HL-60 (cell line): ENCODE data around the gene SLC41A3.
A peak's percentile ranks its signal among the peaks of the same experiment; 100 is the strongest.
"Not testable (repeated sequence)": the region's sequence is repeated elsewhere in the genome, so short reads cannot be mapped to it uniquely, and the experiment has no call there.

ENCODE experiments used
- DNase-seq, 2 experiments: peaks; one replicate each; pipeline ENCODE4 v3.0.0-alpha.2; 2010 to 2020; ENCODE audit warnings: low read depth in 1 of 2, low spot score in 1 of 2
- H3K27ac ChIP-seq: fragments of 250-450 bp; sonication (Bioruptor Pico); replicated peaks from 2 replicates; pipeline ENCODE4 v1.5.1; 2020; ENCODE audit warnings: mild to moderate bottlenecking, moderate library complexity
- H3K27me3 ChIP-seq: fragments of 250-450 bp; sonication (Bioruptor Pico); 2 replicates; pipeline ENCODE4 v1.5.1; 2021; ENCODE audit warnings: mild to moderate bottlenecking, moderate library complexity; ENCODE audit not compliant: insufficient read depth, poor library complexity, severe bottlenecking
- H3K4me3 ChIP-seq: replicated peaks from 2 replicates; pipeline ENCODE4 v1.5.1; 2011; ENCODE audit warnings: mild to moderate bottlenecking, control low read depth, low read length; ENCODE audit not compliant: insufficient read depth
- CTCF ChIP-seq: IDR thresholded peaks from one replicate; pipeline ENCODE4 v1.5.1; 2011; ENCODE audit warnings: low read length, control low read depth, inconsistent platforms; ENCODE audit not compliant: insufficient read depth
- GABPA ChIP-seq: IDR thresholded peaks from 2 replicates; pipeline ENCODE4 v1.6.1; 2012; ENCODE audit warnings: low read depth
- POLR2AphosphoS5 ChIP-seq: IDR thresholded peaks from 2 replicates; pipeline ENCODE4 v1.6.1; 2012; ENCODE audit warnings: low read depth
- REST ChIP-seq: IDR thresholded peaks from 2 replicates; pipeline ENCODE4 v1.6.1; 2012; ENCODE audit warnings: low read depth; ENCODE audit not compliant: insufficient replicate concordance
- SPI1 ChIP-seq: IDR thresholded peaks from 2 replicates; pipeline ENCODE4 v1.6.1; 2012; ENCODE audit warnings: low read depth, mild to moderate bottlenecking, borderline replicate concordance

The SLC41A3 gene

GRCh38 chr3:125971997-125972944 lies 111.7 kb downstream of the SLC41A3 start:
- DNase-seq: peak in 1 of 2 experiments; percentile 34
- H3K27ac ChIP-seq, H3K4me3 ChIP-seq: not testable (repeated sequence)
- TF ChIP-seq CTCF (peak; percentile 4), SPI1 (peak; percentile 10; the same call in 1 of the 2 replicates)
- peaks cover 13% of the 10 kb centered on the region for H3K27me3 ChIP-seq

GRCh38 chr3:125968701-125969592 lies 115.0 kb downstream of the SLC41A3 start, which contains the start of gene ROPN1B:
ROPN1B (plus strand) TSS chr3:125969178; CDS start chr3:125972055, 2,877 bp downstream.
- peaks cover 13% of the 10 kb centered on the region for H3K27me3 ChIP-seq
- H3K27ac ChIP-seq, DNase-seq, H3K4me3 ChIP-seq: not testable (repeated sequence)

- not testable (repeated sequence) for DNase-seq, H3K4me3 ChIP-seq, H3K27ac ChIP-seq
- peaks cover 13% of the 10 kb centered on the region for H3K27me3 ChIP-seq
Measured at GRCh38 chr3:125968121-125968520, 115.8 kb downstream of the SLC41A3 start.

- H3K27me3 ChIP-seq: peaks cover 13% of the 10 kb centered on the region
- no peak overlapping the region for H3K27ac ChIP-seq
- no peak for TF ChIP-seq GABPA
- TF ChIP-seq REST: no peak
- no peak for TF ChIP-seq CTCF
- TF ChIP-seq SPI1: no peak
- no peak for TF ChIP-seq POLR2AphosphoS5
- no peak overlapping the region for H3K4me3 ChIP-seq
- no peak for DNase-seq
Measured at GRCh38 chr3:125967156-125967555, 116.8 kb downstream of the SLC41A3 start.

GRCh38 chr3:125965505-125965904 lies 118.4 kb downstream of the SLC41A3 start:
- TF ChIP-seq SPI1 (peak; percentile 88), REST (no peak), GABPA (no peak), CTCF (no peak), POLR2AphosphoS5 (no peak)
- DNase-seq: no peak
- Histone ChIP-seq H3K4me3 (no peak overlapping the region), H3K27ac (no peak overlapping the region), H3K27me3 (peaks cover 7% of the 10 kb centered on the region)
